Hematopoietic multipotent progenitor cell treated with erythropoietin and hydrocortisone succinate and interleukin-3 and kit ligand, for 17 days (in vitro differentiated cells): ENCODE measurements around the gene DHRS3.

Experiments
- DNase-seq: peaks from one replicate; pipeline ENCODE4 v3.0.0-alpha.2; 2015; ENCODE audit warnings: low spot score

Gene DHRS3

DNA sequence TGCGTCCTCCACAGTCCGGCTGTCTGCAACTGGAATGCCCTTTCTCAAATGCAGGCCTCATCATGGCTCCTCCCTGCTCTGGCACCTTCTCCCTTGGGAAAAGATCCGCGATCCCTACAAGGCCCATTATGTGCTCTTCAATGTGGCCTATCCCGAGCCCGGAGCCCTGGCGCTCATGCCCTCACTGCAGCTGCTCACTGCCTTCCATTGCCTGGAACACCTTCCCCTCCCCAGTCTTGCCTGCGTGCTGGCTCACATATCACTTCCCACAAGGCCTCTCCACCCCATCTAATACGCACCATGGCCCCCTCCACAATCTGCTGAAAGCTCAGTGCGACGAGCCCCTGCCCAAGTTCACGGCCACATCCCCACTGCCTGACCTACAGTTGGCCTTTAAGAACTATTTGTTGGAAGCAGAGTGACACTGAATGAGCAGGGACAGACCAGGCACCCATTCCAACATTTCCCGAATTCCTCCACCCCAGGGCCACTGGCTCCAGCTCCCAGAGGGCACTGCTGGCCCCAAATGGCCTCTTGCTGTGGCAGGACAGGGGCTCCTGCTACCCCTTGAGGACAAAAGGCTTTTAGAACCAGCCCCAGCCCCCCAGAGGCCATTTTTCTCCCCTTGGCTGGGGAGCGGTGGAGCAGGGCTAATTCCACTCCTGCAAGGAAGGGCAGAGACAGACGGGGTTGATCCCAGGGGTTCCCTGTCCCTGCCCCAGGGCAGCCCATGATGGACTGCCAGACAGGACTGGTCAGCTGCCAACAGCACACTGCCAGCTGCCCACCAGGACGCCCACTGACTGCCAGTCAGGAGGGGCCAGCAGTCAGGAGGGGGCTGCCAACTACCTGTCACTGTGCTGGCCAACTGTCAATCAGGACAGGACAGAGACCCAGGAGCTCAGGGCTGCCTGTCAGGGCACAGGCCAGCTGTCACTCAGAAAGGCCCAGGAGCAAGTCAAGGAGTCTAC is 64.8 kb downstream of the DHRS3 start:
- no peak for DNase-seq

- DNase-seq = no peak
These were observed 65.7 kb downstream of the DHRS3 start for GRCh38 chr1:12552111-12552888.

- DNase-seq = no peak
These were observed 66.4 kb downstream of the DHRS3 start for GRCh38 chr1:12551584-12551983.

- no peak for DNase-seq
These were observed 68.3 kb downstream of the DHRS3 start for GRCh38 chr1:12549460-12550349.

DNA sequence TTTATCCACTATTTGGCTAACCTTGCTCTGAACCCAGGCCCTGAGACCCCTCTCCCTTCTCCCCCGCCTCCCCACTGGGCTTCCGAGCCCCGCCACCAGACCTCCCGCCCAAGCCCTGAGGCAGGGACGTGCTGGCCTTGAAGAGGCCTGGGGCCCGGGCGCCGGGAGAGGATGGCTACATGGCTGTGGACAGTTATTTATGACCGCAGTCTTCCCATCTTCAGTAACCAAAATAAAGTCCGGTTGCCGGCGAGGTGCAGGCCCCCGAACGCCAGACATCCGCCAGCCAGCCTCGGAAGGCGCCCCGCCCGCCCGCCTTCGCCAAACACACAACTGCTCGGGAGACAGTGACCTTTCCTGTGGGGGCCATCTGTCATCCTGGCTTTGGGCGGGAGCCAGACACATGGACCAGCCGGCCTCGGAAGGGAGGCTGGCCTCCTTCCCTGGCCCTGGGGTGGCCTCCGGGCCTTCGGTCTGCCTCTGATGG is 69.0 kb downstream of the DHRS3 start:
- DNase-seq = no peak

GRCh38 chr1:12548279-12548972 is 69.6 kb downstream of the DHRS3 start:
- DNase-seq = no peak

DNA sequence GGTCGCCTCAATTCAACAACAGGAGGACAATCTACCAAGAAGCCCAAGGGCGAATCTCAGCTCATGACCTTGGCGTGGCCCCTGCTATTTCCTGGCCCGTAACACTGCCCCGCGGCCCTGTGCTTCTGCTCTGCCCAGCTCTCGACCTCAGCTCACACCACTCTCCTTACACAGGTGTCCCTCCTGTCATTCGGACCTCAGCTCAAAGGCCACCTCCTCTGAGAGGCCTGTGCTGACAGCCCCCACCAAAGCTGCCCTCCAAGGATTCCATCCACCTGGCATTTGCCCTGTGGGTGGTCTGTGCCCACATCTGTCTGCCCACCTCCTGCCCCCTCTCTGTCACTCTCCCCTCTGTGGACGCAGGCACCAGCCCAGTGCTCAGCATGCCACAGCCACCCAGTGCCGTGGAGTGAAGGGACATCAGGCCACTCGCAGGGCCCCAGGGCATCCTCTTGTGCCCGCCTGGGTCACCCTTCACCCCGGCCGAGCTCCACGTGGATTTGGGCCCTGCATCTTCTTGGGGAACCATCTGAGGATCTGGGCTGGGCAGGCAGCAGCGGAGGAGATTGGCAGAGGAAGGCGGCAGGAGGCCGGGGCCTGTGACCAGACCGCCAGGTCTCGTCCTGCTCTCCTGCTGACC is 70.3 kb downstream of the DHRS3 start:
- DNase-seq = no peak

DNA sequence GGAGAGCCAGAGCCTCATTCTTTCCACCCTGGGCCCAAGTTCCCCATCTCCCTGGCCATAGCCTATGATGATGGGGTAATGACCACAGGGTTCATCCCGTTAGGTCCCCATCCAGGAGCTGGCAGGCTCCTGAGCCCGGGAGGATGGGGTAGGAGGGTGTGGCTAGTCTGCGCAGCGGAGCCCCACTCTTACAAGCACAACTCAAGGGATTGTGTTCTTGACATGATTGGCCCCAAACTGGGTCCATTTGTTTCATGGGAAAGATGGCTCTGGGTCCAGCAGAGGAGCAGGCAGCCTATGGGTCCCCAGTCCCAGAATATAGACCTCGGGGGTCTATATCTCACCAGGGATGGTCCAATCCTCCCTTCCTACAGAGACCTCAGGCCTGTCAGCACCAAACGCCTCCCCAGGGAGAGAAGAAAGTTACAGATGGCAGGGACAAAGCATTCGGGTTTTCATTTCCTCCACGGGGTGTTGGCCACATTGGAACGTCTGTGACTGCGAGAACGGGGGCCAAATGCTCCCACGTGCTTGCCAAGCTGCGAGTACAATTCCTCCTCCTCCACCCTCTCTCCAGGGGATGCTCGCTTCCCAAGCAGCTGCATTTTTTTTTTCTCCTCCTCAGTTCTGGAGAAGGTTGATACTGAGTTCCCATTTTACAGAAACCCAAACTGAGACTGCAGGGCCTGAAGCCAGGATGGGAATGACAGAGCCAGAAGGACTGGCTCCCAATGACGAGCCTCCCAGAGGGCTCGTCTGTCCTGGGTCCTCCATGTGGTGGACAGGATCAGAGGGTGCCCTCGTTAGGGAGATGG is 71.0 kb downstream of the DHRS3 start:
- no peak for DNase-seq

GRCh38 chr1:12544992-12545391 is 73.0 kb downstream of the DHRS3 start:
- DNase-seq = no peak

DNA sequence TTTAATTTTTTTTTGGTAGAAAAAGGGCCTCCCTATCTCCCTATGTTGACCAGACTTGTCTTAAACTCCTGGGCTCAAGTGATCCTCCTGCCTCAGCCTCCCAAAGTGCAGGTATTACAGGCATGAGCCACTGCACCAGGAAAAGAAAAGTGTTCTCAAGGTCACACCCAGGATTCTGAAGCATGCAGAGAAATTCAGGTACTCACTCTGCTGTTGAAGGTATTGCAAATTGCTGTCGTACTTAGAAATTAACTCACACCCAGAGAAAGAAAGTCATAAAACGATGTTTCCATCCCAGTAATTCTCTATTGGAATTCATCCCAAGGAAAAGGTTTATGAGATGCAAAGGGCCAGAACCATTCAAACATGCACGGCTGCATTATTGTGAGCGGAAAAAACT is 73.7 kb downstream of the DHRS3 start:
- no peak for DNase-seq

DNA sequence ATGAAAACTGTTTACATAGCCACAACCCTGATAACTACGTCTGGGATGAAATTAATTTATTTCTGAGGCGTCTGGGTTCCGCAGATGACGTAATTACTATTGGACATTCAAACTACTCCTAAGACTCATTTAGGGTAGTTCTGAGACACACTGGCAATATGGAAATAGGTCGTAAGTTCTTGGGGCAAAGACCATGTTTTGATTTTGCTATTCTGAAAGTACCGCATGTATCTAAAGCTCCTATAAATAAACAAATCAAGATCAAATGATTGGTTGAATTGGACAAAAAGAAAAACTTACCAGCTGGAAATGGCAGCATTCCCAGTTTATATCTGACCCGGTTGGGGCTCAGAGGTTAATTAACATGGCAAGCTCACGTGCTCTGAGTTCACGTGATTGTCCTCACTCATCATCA is 74.3 kb downstream of the DHRS3 start:
- no peak for DNase-seq

GRCh38 chr1:12542616-12543592 is 75.1 kb downstream of the DHRS3 start:
- DNase-seq = no peak

GRCh38 chr1:12542138-12542465 is 75.9 kb downstream of the DHRS3 start:
- no peak for DNase-seq

DNA sequence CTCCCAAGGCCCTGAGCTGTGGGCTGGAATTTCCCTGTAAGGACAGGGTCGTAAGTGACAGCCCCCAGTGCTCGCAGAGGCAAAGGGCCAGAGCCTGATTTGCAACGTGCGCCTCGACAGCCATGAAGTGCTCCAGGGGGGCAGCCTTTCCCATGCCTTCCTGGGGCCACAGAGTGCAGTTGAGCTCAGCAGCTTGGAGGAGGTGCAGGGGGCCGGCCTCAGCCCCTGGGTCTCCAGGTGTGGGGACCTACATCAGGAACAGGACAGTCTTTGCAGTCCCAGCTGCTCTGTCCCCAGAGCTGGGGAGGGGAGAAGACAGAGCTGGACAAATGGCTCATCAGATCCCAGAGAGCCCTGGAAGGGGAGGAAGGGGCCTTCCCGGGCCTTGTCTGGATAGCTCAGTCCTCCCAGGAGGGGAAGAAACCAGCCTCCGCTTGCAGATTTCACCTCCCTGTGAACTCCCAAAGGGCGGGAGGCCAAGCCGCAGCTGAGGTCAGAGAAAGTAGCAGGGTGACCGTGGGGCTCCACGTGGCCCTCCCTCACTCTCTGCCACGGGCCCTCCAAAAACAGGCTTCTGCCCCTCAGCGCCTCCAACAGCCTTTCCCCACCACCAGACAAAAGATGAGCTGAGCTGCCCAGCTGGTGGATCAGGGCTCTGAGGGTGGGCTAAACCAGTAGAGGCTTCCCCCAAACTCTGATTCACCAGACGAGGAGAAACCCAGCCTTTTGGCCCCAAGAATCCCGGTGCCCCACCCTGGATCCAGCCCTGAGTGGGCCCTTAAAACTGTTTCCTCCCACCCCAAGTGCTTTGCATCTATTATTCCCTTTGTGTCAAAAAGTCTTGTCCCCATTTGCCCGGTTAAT is 76.5 kb downstream of the DHRS3 start:
- DNase-seq = no peak

- no peak for DNase-seq
These were observed 77.3 kb downstream of the DHRS3 start for GRCh38 chr1:12540580-12541273.

DNA sequence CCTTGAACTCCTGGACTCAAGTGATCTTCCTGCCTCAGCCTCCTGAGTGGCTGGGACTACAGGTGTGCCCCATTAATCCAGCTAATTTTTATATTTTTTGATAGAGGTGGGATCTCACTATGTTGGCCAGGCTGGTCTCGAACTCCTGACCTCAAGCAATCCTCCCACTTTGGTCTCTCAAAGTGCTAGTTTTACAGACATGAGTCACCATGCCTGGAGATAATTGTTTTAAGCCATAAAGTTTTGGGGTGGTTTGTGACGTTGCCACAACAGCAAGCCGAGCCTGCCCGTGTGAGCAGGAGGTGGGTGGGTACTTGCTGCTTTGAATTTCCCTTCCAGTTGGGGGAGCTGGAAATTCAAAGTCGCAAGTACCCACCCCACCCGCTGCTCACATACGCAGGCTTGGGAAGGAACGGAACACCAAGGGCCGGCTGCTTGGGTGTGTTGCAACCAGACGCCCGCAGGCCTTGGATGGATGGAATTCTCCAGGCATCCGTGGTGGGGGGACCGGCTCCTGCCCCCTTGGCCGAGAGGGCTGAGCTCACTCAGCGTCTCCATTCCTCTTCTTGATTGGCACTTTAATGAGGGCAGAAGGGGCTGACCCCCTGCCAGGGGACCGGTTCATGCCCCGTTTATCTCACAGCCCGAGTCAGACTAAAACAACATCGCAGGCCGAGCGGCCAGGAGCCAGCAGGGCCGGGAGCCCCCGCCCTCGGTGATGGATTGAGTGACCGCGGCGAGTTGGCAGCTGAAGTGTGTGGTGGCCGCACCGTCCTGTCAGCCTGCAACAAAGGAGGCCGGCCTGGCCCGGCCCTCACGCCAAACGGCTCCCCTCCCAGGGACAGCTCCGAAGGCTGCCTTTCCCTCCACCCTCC is 78.1 kb downstream of the DHRS3 start:
- DNase-seq = no peak
